Thymus (tissue), 11 donors: ENCODE results near the gene OR2D2. TPM values are rescaled to one million over a fixed set of nuclear protein-coding genes. Genes with fewer than 3 reads are reported as not detected.
"Not testable (repeated sequence)": the region's sequence is repeated elsewhere in the genome, so short reads cannot be mapped to it uniquely, and the experiment has no call there.

ENCODE experiments used
- DNase-seq, 9 donors: peaks; one replicate each; pipeline ENCODE4 v3.0.0-alpha.2; 2013; ENCODE audit warnings: low spot score in 9 of 9, low read depth in 6 of 9, missing footprints in 1 of 9
- H3K27ac ChIP-seq, 2 donors: one replicate each; pipeline ENCODE4 v1.5.1; 2013; ENCODE audit warnings: control low read depth in 1 of 2, low read depth in 1 of 2, low read length in 1 of 2, mild to moderate bottlenecking in 1 of 2, moderate library complexity in 1 of 2
- H3K27me3 ChIP-seq, 2 donors: one replicate each; pipeline ENCODE4 v1.5.1; 2013; ENCODE audit warnings: low read length in 1 of 2; ENCODE audit not compliant: control insufficient read depth in 2 of 2, insufficient read depth in 1 of 2
- H3K36me3 ChIP-seq, 2 donors: one replicate each; pipeline ENCODE4 v1.5.1; 2013; ENCODE audit warnings: low read length in 1 of 2, mild to moderate bottlenecking in 1 of 2, moderate library complexity in 1 of 2; ENCODE audit not compliant: control insufficient read depth in 2 of 2, insufficient read depth in 2 of 2
- H3K4me1 ChIP-seq, 2 donors: one replicate each; pipeline ENCODE4 v1.5.1; 2013; ENCODE audit warnings: low read length in 2 of 2; ENCODE audit not compliant: control insufficient read depth in 2 of 2, insufficient read depth in 2 of 2
- H3K4me3 ChIP-seq, 2 donors: one replicate each; pipeline ENCODE4 v1.5.1; 2013; ENCODE audit warnings: low read length in 2 of 2, control low read depth in 1 of 2, mild to moderate bottlenecking in 1 of 2
- H3K9me3 ChIP-seq, 2 donors: one replicate each; pipeline ENCODE4 v1.5.1; 2013; ENCODE audit warnings: low read length in 1 of 2, mild to moderate bottlenecking in 1 of 2; ENCODE audit not compliant: control insufficient read depth in 2 of 2, insufficient read depth in 1 of 2
- WGBS: extraction: QIAGEN DNeasy Blood & Tissue Kit; methylation state at CpG from one replicate; pipeline ENCODE4 v1.1.7; 2013; 5-methylcytosine and 5-hydroxymethylcytosine counted together
- polyA plus RNA-seq: library from polyadenylated mRNA; stranded (reverse); fragments of 200-250 nt; gene quantifications from one replicate; pipeline ENCODE4 v1.2.3, GENCODE V29; 2013
- total RNA-seq: library from RNA; stranded (reverse); fragments of 120-200 nt; gene quantifications from one replicate; pipeline ENCODE4 v1.2.4, GENCODE V29; 2013
- donor health status: healthy.

The OR2D2 gene
- total and polyA plus RNA-seq, 2 donors, result 0.14 TPM; not detected in 1

DNA sequence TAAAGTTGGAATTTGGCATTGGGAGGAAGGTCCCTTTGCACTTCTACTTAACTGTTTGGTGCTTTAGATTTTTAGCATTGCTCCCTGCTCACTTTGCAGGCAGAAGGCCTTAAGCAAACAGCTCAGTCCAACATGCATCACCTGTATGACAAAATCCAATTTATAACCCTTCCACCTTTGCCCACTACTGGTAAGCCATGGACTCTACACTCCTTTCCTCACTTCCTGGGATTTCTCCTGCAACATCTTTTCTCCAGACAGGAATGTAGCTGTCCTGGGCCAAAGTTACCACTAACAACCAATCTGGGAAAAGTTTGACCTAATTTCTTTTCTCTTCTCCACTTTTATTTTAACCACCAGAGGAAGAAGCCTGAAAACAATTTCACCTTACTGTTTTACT is 1.8 kb upstream of the OR2D2 start:
- H3K9me3 ChIP-seq, result no peaks in the 10 kb centered on the region
- H3K4me1 ChIP-seq, result no peaks in the 10 kb centered on the region
- no peak overlapping the region for H3K4me3 ChIP-seq
- no peaks in the 10 kb centered on the region for H3K36me3 ChIP-seq
- H3K27me3 ChIP-seq, result no peaks in the 10 kb centered on the region
- H3K27ac ChIP-seq, result no peak overlapping the region
- DNase-seq, result no peak

DNA sequence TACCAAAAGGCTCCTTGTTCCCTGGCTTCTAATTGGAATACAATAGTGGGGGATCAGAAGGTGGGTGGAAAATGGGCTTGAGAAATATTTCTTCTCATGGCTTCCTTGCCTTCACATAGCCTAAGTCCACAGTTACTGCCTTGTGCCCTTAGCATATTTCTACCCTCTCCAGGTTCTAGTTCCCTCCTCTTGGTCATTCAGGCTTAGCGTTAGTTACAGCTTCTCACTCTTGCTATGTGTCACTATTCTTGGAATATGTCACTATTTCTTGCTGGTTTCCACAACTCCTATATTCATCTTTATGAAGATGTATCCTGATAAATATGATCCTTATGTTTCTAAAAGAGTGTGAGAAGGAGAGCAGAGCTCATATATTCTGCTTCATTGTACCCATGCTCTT is 2.5 kb downstream of the OR2D2 start:
- 96% methylated on average over 1 of the region's 1 CpG for WGBS
- H3K4me3 ChIP-seq, result no peak overlapping the region
- no peaks in the 10 kb centered on the region for H3K9me3 ChIP-seq
- H3K36me3 ChIP-seq, result no peaks in the 10 kb centered on the region
- no peak overlapping the region for H3K27ac ChIP-seq
- H3K4me1 ChIP-seq, result no peaks in the 10 kb centered on the region
- no peaks in the 10 kb centered on the region for H3K27me3 ChIP-seq
- DNase-seq, result no peak

DNA sequence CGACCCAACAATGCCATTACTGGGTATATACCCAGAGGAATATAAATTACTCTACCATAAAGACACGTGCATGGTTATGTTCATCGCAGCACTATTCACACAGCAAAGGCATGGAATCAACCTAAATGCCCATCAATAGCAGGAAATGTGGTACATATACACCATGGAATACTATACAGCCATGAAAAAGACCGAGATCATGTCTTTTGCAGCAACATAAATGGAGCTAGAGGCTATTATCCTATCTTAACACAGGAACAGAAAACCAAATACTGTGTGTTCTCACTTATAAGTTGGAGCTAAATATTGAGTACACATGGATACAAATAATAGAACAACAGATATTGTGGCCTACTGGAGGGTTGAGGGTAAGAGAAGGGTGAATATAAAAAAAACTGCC is 3.5 kb downstream of the OR2D2 start:
- Histone ChIP-seq H3K9me3 (no peaks in the 10 kb centered on the region), H3K27me3 (no peaks in the 10 kb centered on the region), H3K4me1 (no peaks in the 10 kb centered on the region), H3K27ac (no peak overlapping the region), H3K4me3 (no peak overlapping the region), H3K36me3 (no peaks in the 10 kb centered on the region)
- 91% methylated on average over 4 of the region's 4 CpGs for WGBS
- no peak for DNase-seq

DNA sequence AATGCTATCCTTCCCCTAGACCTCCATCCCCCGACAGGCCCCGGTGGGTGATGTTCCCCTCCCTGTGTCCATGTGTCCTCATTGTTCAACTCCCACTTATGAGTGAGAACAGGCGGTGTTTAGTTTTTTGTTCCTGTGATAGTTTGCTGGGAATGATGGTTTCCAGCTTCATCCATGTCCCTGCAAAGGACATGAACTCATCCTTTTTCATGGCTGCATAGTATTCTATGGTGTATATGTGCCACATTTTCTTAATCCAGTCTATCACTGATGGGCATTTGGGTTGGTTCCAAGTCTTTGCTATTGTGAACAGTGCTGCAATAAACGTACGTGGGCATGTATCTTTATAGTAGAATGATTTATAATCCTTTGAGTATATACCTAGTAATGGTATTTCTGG is 4.6 kb downstream of the OR2D2 start:
- not testable (repeated sequence) for H3K27ac ChIP-seq, H3K4me3 ChIP-seq, H3K36me3 ChIP-seq, H3K27me3 ChIP-seq, H3K4me1 ChIP-seq, H3K9me3 ChIP-seq, DNase-seq
- WGBS, result 94% methylated on average over 5 of the region's 5 CpGs

DNA sequence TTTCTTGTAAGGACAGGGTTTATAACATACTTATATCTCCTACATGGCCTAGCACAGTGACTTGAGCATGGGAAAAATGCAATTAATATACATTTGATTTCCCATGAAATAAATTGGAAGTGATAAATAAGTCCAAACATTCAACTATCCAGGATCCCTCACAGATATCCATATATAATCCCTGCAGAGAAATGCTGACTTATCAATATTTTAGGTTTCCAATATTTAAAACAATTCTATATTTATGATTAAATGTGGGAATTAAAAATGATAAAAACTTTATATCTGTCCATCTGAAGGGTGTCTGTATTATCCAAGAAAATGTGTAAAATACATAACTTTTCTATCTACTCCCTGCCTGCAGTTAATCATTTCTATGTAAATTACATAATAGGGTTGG is 9.5 kb downstream of the OR2D2 start:
- no peak overlapping the region for H3K27ac ChIP-seq
- no peaks in the 10 kb centered on the region for H3K27me3 ChIP-seq
- DNase-seq, result no peak
- no peak overlapping the region for H3K4me3 ChIP-seq
- H3K36me3 ChIP-seq, result no peaks in the 10 kb centered on the region
- H3K9me3 ChIP-seq, result no peaks in the 10 kb centered on the region
- H3K4me1 ChIP-seq, result no peaks in the 10 kb centered on the region

DNA sequence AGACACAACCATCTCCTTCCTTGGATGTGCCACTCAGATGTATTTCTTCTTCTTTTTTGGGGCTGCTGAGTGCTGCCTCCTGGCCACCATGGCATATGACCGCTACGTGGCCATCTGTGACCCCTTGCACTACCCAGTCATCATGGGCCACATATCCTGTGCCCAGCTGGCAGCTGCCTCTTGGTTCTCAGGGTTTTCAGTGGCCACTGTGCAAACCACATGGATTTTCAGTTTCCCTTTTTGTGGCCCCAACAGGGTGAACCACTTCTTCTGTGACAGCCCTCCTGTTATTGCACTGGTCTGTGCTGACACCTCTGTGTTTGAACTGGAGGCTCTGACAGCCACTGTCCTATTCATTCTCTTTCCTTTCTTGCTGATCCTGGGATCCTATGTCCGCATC is 15.4 kb downstream of the OR2D2 start:
- no peak overlapping the region for H3K27ac ChIP-seq
- H3K9me3 ChIP-seq, result no peaks in the 10 kb centered on the region
- no peaks in the 10 kb centered on the region for H3K27me3 ChIP-seq
- WGBS, result 95% methylated on average over 3 of the region's 3 CpGs
- H3K36me3 ChIP-seq, result no peaks in the 10 kb centered on the region
- H3K4me1 ChIP-seq, result no peaks in the 10 kb centered on the region
- no peak overlapping the region for H3K4me3 ChIP-seq
- DNase-seq, result no peak

DNA sequence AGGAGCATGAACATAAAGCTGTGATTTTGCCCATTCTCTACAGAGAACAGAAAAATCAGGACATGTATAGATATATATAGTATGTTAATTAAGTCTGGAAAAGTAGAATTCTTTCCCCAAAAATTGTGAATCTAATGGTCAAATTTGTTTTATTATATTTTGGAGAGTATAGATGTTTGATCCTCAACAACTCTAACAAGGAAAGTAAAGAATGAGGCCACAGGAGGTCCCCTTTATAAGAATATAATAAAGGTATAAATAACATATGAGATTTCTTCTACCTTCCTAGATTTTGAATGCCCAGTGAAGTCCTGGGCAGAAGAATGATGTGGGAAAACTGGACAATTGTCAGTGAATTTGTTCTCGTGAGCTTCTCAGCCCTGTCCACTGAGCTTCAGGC is 16.0 kb downstream of the OR2D2 start, which contains the start of gene OR10A4:
Gene OR10A4, plus strand, starts transcription at position 301 of the 400 bp plus-strand sequence. Its CDS starts 23 bp downstream, at position 324.
- DNase-seq, result no peak
- Histone ChIP-seq H3K27ac (no peak within 1 kb of the TSS), H3K36me3 (no peaks in the 10 kb centered on the region), H3K9me3 (no peaks in the 10 kb centered on the region), H3K4me3 (no peak within 1 kb of the TSS), H3K27me3 (no peaks in the 10 kb centered on the region), H3K4me1 (no peaks in the 10 kb centered on the region)
- WGBS, result 94% methylated on average over 1 of the region's 1 CpG

DNA sequence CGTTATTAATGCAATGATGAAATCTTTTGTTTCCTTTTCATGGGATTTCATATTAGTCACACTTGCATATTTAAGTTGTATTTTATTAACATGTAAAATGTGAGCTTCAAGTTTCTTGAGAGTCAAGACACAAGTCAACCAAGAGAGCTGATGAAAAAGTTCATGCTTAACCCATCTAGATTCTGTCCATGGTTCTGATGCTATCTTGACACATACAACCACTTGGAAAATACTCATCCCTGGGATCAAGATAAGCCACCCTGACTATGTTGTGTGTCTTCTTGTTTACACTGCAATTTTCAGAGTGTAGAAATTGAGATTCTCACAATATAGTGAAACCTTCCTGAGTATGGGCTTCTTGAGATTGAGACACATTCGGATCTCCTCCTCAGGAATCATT is 16.5 kb downstream of the OR2D2 start:
- no peaks in the 10 kb centered on the region for H3K36me3 ChIP-seq
- H3K4me3 ChIP-seq, result no peak overlapping the region
- H3K27me3 ChIP-seq, result no peaks in the 10 kb centered on the region
- H3K9me3 ChIP-seq, result no peaks in the 10 kb centered on the region
- H3K4me1 ChIP-seq, result no peaks in the 10 kb centered on the region
- 94% methylated on average over 2 of the region's 2 CpGs for WGBS
- H3K27ac ChIP-seq, result no peak overlapping the region
- DNase-seq, result no peak

DNA sequence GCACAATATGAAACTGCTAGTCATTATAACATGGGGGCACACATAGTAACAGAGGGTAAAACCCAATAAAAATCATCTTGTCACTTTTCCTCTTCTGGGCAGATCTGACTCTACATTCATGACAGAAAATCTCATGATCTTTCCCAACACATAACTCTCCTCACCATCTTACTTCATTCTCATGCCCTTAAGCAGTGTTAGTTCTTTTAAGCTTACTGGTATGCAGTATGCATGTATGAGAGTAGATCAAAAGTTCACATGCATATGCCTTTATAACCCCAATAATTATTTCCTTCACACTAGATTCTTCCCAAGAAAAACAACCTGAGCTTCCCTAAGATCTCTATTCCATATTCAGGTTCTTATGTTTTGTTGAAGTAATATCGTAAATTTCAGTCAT is 21.0 kb downstream of the OR2D2 start:
- WGBS, result 89% methylated on average over 1 of the region's 1 CpG
- H3K27ac ChIP-seq, result no peak overlapping the region

DNA sequence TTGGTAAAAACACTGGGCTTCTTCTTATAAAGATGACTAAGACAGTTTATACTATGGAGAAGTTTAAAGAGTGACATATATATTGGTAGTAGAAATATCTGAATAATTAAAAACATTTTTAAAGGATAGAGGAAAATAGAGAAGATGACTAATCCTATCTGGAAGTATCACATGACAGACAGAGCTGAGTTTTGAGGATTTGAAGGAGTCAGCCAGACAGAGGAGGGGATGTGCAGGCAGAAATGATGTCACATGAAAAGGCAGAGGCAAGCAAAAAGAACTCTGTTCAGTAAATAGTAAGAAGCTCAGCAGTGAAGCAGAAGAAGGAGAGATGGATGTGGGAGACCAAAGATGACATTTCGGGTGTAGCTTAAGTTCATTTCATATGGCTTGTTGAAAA is 27.9 kb downstream of the OR2D2 start:
- Histone ChIP-seq H3K4me1 (no peaks in the 10 kb centered on the region), H3K36me3 (no peaks in the 10 kb centered on the region), H3K27me3 (no peaks in the 10 kb centered on the region), H3K4me3 (no peak overlapping the region), H3K27ac (no peak overlapping the region), H3K9me3 (no peaks in the 10 kb centered on the region)
- 97% methylated on average over 1 of the region's 1 CpG for WGBS
- no peak for DNase-seq

More for the DNA sequence above, 21.0 kb downstream of the OR2D2 start:
- no peak for DNase-seq
- Histone ChIP-seq H3K36me3 (no peaks in the 10 kb centered on the region), H3K9me3 (no peaks in the 10 kb centered on the region), H3K4me3 (no peak overlapping the region), H3K27me3 (no peaks in the 10 kb centered on the region), H3K4me1 (no peaks in the 10 kb centered on the region)
